Measurements from ENCODE around the gene ZNF646.

DNA sequence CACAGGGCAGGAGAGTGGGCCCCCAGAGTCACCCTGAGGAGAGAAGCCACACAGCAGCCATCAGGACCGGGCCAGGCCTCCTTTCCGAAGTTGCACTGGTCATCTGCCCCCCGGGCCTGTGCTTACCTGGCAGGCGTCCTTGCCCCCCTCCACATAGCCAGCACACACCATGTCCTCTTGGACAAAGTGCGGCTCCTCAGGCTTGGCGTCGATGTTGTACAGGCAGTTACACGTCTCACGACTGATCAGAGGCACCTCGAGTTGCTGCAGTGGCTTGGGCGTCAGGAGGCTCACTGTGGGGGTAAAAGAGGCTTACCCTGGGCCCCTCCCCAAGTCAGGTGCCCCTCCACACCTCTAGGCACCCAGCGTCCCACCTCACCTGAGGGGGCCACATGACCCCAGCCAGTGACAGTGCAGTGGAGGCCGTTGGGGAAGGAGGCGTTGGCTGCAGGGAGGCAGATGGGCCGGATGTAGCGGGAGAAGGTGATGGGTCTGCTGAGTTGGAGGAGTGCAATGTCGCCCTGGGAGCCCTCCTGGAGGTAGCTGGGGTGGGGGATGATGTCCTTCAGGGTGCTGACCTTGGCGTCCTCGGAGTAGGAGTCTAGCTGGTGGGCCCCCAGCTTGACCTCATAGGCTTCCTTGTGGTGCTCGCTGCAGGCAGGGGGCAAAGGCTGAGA, 58.2 kb downstream of the ZNF646 start:
- TF ChIP-seq, protein P1, sequence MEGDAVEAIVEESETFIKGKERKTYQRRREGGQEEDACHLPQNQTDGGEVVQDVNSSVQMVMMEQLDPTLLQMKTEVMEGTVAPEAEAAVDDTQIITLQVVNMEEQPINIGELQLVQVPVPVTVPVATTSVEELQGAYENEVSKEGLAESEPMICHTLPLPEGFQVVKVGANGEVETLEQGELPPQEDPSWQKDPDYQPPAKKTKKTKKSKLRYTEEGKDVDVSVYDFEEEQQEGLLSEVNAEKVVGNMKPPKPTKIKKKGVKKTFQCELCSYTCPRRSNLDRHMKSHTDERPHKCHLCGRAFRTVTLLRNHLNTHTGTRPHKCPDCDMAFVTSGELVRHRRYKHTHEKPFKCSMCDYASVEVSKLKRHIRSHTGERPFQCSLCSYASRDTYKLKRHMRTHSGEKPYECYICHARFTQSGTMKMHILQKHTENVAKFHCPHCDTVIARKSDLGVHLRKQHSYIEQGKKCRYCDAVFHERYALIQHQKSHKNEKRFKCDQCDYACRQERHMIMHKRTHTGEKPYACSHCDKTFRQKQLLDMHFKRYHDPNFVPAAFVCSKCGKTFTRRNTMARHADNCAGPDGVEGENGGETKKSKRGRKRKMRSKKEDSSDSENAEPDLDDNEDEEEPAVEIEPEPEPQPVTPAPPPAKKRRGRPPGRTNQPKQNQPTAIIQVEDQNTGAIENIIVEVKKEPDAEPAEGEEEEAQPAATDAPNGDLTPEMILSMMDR (IDR thresholded peaks at IDR 0.05), result no peak
- no peak for TF ChIP-seq POLR2A (IDR thresholded peaks at IDR 0.05)

Data from transverse colon (tissue), 3 donors.